HCT116 (cell line): ENCODE data around the gene CUX1. TPM values are rescaled to one million over a fixed set of nuclear protein-coding genes. Genes with fewer than 3 reads are reported as not detected.

ENCODE experiments used
- ATAC-seq: fragments of 200-7000 bp; cut with Tn5 transposase; 2 replicates; pipeline ENCODE4 v1.9.1; 2020; ENCODE audit warnings: mild to moderate bottlenecking, moderate library complexity
- BruUV-seq: library from RNA; stranded (reverse); fragments of 400-500 nt; replicated peaks from 2 replicates; lab custom pipeline; 2021; lab: Mats Ljungman, UMichigan
- CTCF ChIA-PET: fragments of 300-600 bp; sonication (Branson Sonifier 250); formaldehyde crosslinking; loops from one replicate; lab custom pipeline; 2021; ENCODE audit warnings: antibody characterized with exemption; lab: Charles Lee
- POLR2A ChIA-PET: fragments of 300-600, 350-600 bp; sonication (Branson Sonifier 250); formaldehyde crosslinking; loops from one replicate; lab custom pipeline; 2021; ENCODE audit warnings: antibody characterized with exemption; lab: Charles Lee
- RAD21 ChIA-PET, 2 experiments: fragments of 300-600 bp; sonication (Branson Sonifier 250); formaldehyde crosslinking; loops; one replicate each; lab custom pipeline; 2023; ENCODE audit warnings: low total read pairs in 2 of 2; ENCODE audit not compliant: uncharacterized antibody in 2 of 2, unreplicated experiment in 2 of 2, low non-redundant PET in 1 of 2; lab: Charles Lee
- DNase-seq: peaks from one replicate; pipeline ENCODE4 v3.0.0-alpha.2; 2010; ENCODE audit warnings: low read depth, low spot score
- H2AFZ ChIP-seq: fragments of 200-600 bp; shearing (Covaris generic), sonication (generic); 2 replicates; pipeline ENCODE4 v1.6.1; 2017; ENCODE audit warnings: low read depth, mixed run types, mixed read lengths, antibody characterized with exemption, low read length; ENCODE audit not compliant: poor library complexity, severe bottlenecking
- H3K27ac ChIP-seq: 2 replicates; pipeline ENCODE4 v1.5.1; 2012; ENCODE audit warnings: low read depth, low read length
- H3K27me3 ChIP-seq: fragments of 200-600 bp; sonication (generic); 2 replicates; pipeline ENCODE4 v1.6.1; 2016; ENCODE audit warnings: mixed run types, low read length, mixed read lengths; ENCODE audit not compliant: insufficient read depth
- H3K36me3 ChIP-seq, 2 experiments: fragments of 200-500 bp in 1 of 2; fragments of 200-600 bp in 1 of 2; sonication (Bioruptor generic) in 1 of 2; sonication (generic) in 1 of 2; 2 replicates each; pipeline versions ENCODE4 v1.5.1 to v1.6.1; 2014 to 2016; ENCODE audit warnings: low read length in 2 of 2, inconsistent platforms in 1 of 2, mixed read lengths in 1 of 2, mixed run types in 1 of 2; ENCODE audit not compliant: insufficient read depth in 2 of 2, control insufficient read depth in 1 of 2
- H3K4me1 ChIP-seq, 2 experiments: fragments of 200-600 bp in 1 of 2; sonication (generic) in 1 of 2; 2 replicates each; pipeline versions ENCODE4 v1.5.1 to v1.6.1; 2012 to 2017; ENCODE audit warnings: low read length in 2 of 2, inconsistent platforms in 1 of 2, mild to moderate bottlenecking in 1 of 2, mixed read lengths in 1 of 2, mixed run types in 1 of 2, moderate library complexity in 1 of 2; ENCODE audit not compliant: insufficient read depth in 2 of 2, control insufficient read depth in 1 of 2
- H3K4me2 ChIP-seq: fragments of 200-600 bp; sonication (generic); 2 replicates; pipeline ENCODE4 v1.6.1; 2017; ENCODE audit warnings: mixed run types, low read length, mixed read lengths
- H3K4me3 ChIP-seq, 2 experiments: fragments of 200-600 bp in 1 of 2; sonication (generic) in 1 of 2; replicated peaks in 1 of 2; 2 replicates each; pipeline ENCODE4 v1.5.1; 2011 to 2016; ENCODE audit warnings: low read length in 2 of 2, control low read depth in 1 of 2, low read depth in 1 of 2, mild to moderate bottlenecking in 1 of 2, mixed read lengths in 1 of 2, mixed run types in 1 of 2
- H3K79me2 ChIP-seq: fragments of 200-600 bp; sonication (generic); 2 replicates; pipeline ENCODE4 v1.6.1; 2017; ENCODE audit warnings: mild to moderate bottlenecking, mixed run types, low read length, moderate library complexity, mixed read lengths; ENCODE audit not compliant: insufficient read depth
- H3K9ac ChIP-seq: fragments of 200-600 bp; sonication (generic); 2 replicates; pipeline ENCODE4 v1.6.1; 2016; ENCODE audit warnings: low read length, mixed read lengths
- H3K9me2 ChIP-seq: fragments of 200-600 bp; sonication (generic), shearing (Covaris generic); 2 replicates; pipeline ENCODE4 v1.6.1; 2017; ENCODE audit warnings: mixed run types, mild to moderate bottlenecking, moderate library complexity; ENCODE audit not compliant: insufficient read depth
- H3K9me3 ChIP-seq, 2 experiments: fragments of 200-500 bp in 1 of 2; fragments of 200-600 bp in 1 of 2; sonication (Bioruptor generic) in 1 of 2; sonication (generic) in 1 of 2; 2 replicates each; pipeline ENCODE4 v1.6.1; 2014 to 2017; ENCODE audit warnings: low read length in 2 of 2, mixed read lengths in 2 of 2, inconsistent platforms in 1 of 2, low read depth in 1 of 2, mild to moderate bottlenecking in 1 of 2, mixed run types in 1 of 2, moderate library complexity in 1 of 2; ENCODE audit not compliant: control insufficient read depth in 1 of 2, insufficient read depth in 1 of 2
- H4K20me1 ChIP-seq: fragments of 200-600 bp; sonication (generic), shearing (Covaris generic); 2 replicates; pipeline ENCODE4 v1.6.1; 2017; ENCODE audit warnings: mixed run types, mild to moderate bottlenecking, moderate library complexity; ENCODE audit not compliant: insufficient read depth
- CBX3 ChIP-seq: IDR thresholded peaks from 2 replicates; pipeline ENCODE4 v1.6.1; 2012; ENCODE audit warnings: low read depth
- EZH2phosphoT487 ChIP-seq: fragments of 200-600 bp; IDR thresholded peaks from 2 replicates; pipeline ENCODE4 v1.6.1; 2018; ENCODE audit warnings: antibody characterized with exemption, borderline replicate concordance
- FOSL1 ChIP-seq: IDR thresholded peaks from 2 replicates; pipeline ENCODE4 v1.6.1; 2012; ENCODE audit warnings: low read depth
- JUND ChIP-seq: IDR thresholded peaks from 2 replicates; pipeline ENCODE4 v1.6.1; 2012
- MAX ChIP-seq: IDR thresholded peaks from 2 replicates; pipeline ENCODE4 v1.6.1; 2012
- ZBTB33 ChIP-seq: IDR thresholded peaks from 2 replicates; pipeline ENCODE4 v1.6.1; 2011; ENCODE audit warnings: mild to moderate bottlenecking, low read length, moderate library complexity; ENCODE audit not compliant: insufficient replicate concordance; ENCODE audit errors: extremely low read depth
- intact Hi-C: fragments of 100-400 bp; cut with micrococcal nuclease; formaldehyde crosslinking; loops from 2 replicates; pipeline ENCODE4 v1.10.0; 2022
- total RNA-seq: library from RNA; stranded (reverse); gene quantifications from one replicate; pipeline ENCODE4 v1.2.1, GENCODE V29; 2021; ENCODE audit not compliant: unreplicated experiment

The CUX1 gene
- total RNA-seq, 1 experiment from 2014 or later = 68.9 TPM

- ATAC-seq (no peak), DNase-seq (no peak)
- TF ChIP-seq FOSL1 (no peak), ZBTB33 (no peak), JUND (no peak), MAX (no peak)
- H4K20me1 ChIP-seq = no peaks in the 10 kb centered on the region
- H3K4me3 ChIP-seq = no peak overlapping the region
- CTCF ChIA-PET = no interaction called here
- H3K27me3 ChIP-seq = no peaks in the 10 kb centered on the region
- H2AFZ ChIP-seq = no peak overlapping the region
- no peaks in the 10 kb centered on the region for H3K9me3 ChIP-seq
- no peaks in the 10 kb centered on the region for H3K9me2 ChIP-seq
- intact Hi-C loops = no loop called here
- POLR2A ChIA-PET = no interaction called here
- BruUV-seq = no TSS peak
- peaks cover 41% of the 10 kb centered on the region for H3K79me2 ChIP-seq
- H3K4me2 ChIP-seq = no peak overlapping the region
- no peak overlapping the region for H3K27ac ChIP-seq
- H3K36me3 ChIP-seq = no peaks in the 10 kb centered on the region
- H3K4me1 ChIP-seq = peaks cover 25 to 45% of the 10 kb centered on the region in 2 experiments
- RAD21 ChIA-PET = no interaction called here
- H3K9ac ChIP-seq = no peak overlapping the region
Measured at GRCh38 chr7:101937717-101938514, 120.5 kb downstream of the CUX1 start.

- RAD21 ChIA-PET = interaction anchor here in 1 of 2 experiments (0.6 kb wide), 1 partner anchor 265 kb away, joined by 3 read pairs; no protein-coding TSS in a partner anchor
Measured at GRCh38 chr7:101939136-101939695, 121.8 kb downstream of the CUX1 start.

More at GRCh38 chr7:101939136-101939695, 121.8 kb downstream of the CUX1 start:
- no peaks in the 10 kb centered on the region for H3K36me3 ChIP-seq
- CTCF ChIA-PET = no interaction called here
- DNase-seq = no peak
- no peak overlapping the region for H3K4me2 ChIP-seq
- peak; percentile 60; the same call in 1 of the 2 replicates for TF ChIP-seq CBX3
- TF ChIP-seq EZH2phosphoT487 = no peak
- TF ChIP-seq, all 23 proteins: peak for 1
- H3K9ac ChIP-seq = no peak overlapping the region
- H4K20me1 ChIP-seq = no peaks in the 10 kb centered on the region
- H2AFZ ChIP-seq = no peak overlapping the region
- peaks cover 39% of the 10 kb centered on the region for H3K79me2 ChIP-seq
- H3K4me1 ChIP-seq = peaks cover 37 to 56% of the 10 kb centered on the region in 2 experiments
- POLR2A ChIA-PET = no interaction called here
- ATAC-seq = no peak
- H3K27ac ChIP-seq = no peak overlapping the region
- H3K9me3 ChIP-seq = no peaks in the 10 kb centered on the region
- no peak overlapping the region for H3K4me3 ChIP-seq
- BruUV-seq = no TSS peak
- no peaks in the 10 kb centered on the region for H3K9me2 ChIP-seq
- H3K27me3 ChIP-seq = no peaks in the 10 kb centered on the region
- intact Hi-C loops = no loop called here
